Transverse colon (tissue), 4 donors: ENCODE data around the gene VNN1. TPM values are rescaled to one million over a fixed set of nuclear protein-coding genes. Genes with fewer than 3 reads are reported as not detected.

ENCODE experiments used
- DNase-seq: peaks from one replicate; pipeline ENCODE4 v3.0.0-alpha.2; 2019
- H3K27ac ChIP-seq, 4 donors: fragments of 200-600 bp; sonication (generic); 2 replicates each; pipeline ENCODE4 v1.5.1; 2016 to 2018; ENCODE audit warnings: inconsistent platforms in 4 of 4
- H3K27me3 ChIP-seq: fragments of 200-600 bp; sonication (generic); 2 replicates; pipeline ENCODE4 v1.5.1; 2017; ENCODE audit warnings: inconsistent platforms
- H3K36me3 ChIP-seq, 4 donors: fragments of 200-600 bp; sonication (generic); 2 replicates each; pipeline ENCODE4 v1.5.1; 2017 to 2019; ENCODE audit warnings: inconsistent platforms in 4 of 4
- H3K4me1 ChIP-seq, 4 donors: fragments of 200-600 bp; sonication (generic); 2 replicates each; pipeline ENCODE4 v1.5.1; 2017 to 2020; ENCODE audit warnings: inconsistent platforms in 4 of 4
- H3K4me3 ChIP-seq, 4 donors: fragments of 200-600 bp; sonication (generic); 1 replicate in 1 of 4; 2 replicates in 3 of 4; pipeline versions ENCODE4 v1.5.1 to v1.6.1; 2017 to 2019; ENCODE audit warnings: inconsistent platforms in 4 of 4
- H3K9me3 ChIP-seq, 2 donors: fragments of 200-600 bp; sonication (generic); 2 replicates each; pipeline ENCODE4 v1.5.1; 2017 to 2019; ENCODE audit warnings: inconsistent platforms in 2 of 2
- CTCF ChIP-seq, 5 experiments: fragments of 200-600 bp in 3 of 5; fragments of 450-650 bp in 2 of 5; sonication (generic) in 3 of 5; IDR thresholded peaks; 1 replicate in 2 of 5; 2 replicates in 3 of 5; pipeline ENCODE4 v1.5.1; 2016 to 2017; ENCODE audit warnings: antibody characterized with exemption in 5 of 5, inconsistent platforms in 3 of 5, mild to moderate bottlenecking in 2 of 5, moderate library complexity in 1 of 5
- EP300 ChIP-seq: sonication (generic); formaldehyde crosslinking; IDR thresholded peaks from one replicate; pipeline ENCODE4 v1.6.1; 2017; ENCODE audit warnings: antibody characterized with exemption, low read depth
- POLR2A ChIP-seq: fragments of 450-650 bp; IDR thresholded peaks from one replicate; pipeline ENCODE4 v1.6.1; 2016; ENCODE audit warnings: antibody characterized with exemption, mild to moderate bottlenecking, moderate library complexity
- POLR2AphosphoS5 ChIP-seq, 3 donors: sonication (generic); formaldehyde crosslinking; IDR thresholded peaks; one replicate each; pipeline ENCODE4 v1.6.1; 2016; ENCODE audit warnings: antibody characterized with exemption in 3 of 3
- WGBS, 2 donors: methylation state at CpG; one replicate each; pipeline ENCODE4 v1.1.5; 2018; ENCODE audit warnings: low coverage in 1 of 2; 5-methylcytosine and 5-hydroxymethylcytosine counted together
- in situ Hi-C, 4 donors: fragments of 200-750 bp; cut with MboI; loops; one replicate each; pipeline versions ENCODE4 v1.15.0 to v1.15.1; 2017; ENCODE audit warnings: low sequenced_read_pairs in 3 of 4, low pct_ligation_motif_present in 1 of 4, low pct_unique_long_range_greater_than_20kb in 1 of 4
- intact Hi-C: fragments of 100-400 bp; cut with DNase I; formaldehyde crosslinking; loops from one replicate; pipeline ENCODE4 v1.15.1; 2023; ENCODE audit warnings: low total_unique reads
- total RNA-seq, 4 donors: library from RNA; depleted of rRNA; stranded (reverse); fragments of >200 nt; gene quantifications; one replicate each; pipeline ENCODE4 v1.1.0, GENCODE V29; 2016

Gene VNN1
- total RNA-seq, 4 donors from 2014 or later, result 0.75 to 39.5 (median 2.1) TPM; not detected in 1

- no peak overlapping the region for H3K27ac ChIP-seq
- H3K4me3 ChIP-seq, result no peak overlapping the region
- intact Hi-C loops (no loop called here), in situ Hi-C loops (no loop called here)
- H3K4me1 ChIP-seq, result peaks cover 0 to 4% (median 0%) of the 10 kb centered on the region in 4 donors
- H3K36me3 ChIP-seq, result no peaks in the 10 kb centered on the region
- 72 to 87% methylated on average over 4 of the region's 4 CpGs for WGBS, 2 donors
- no peak for DNase-seq
- TF ChIP-seq CTCF (IDR thresholded peaks at IDR 0.05) (no peak), EP300 (no peak), POLR2AphosphoS5 (IDR thresholded peaks at IDR 0.05) (no peak), POLR2A (no peak)
- no peaks in the 10 kb centered on the region for H3K27me3 ChIP-seq
- no peaks in the 10 kb centered on the region for H3K9me3 ChIP-seq
Observed at GRCh38 chr6:132666118-132666517, 47.7 kb downstream of the VNN1 start.

GRCh38 chr6:132664309-132665034 is 49.4 kb downstream of the VNN1 start:
- no peaks in the 10 kb centered on the region for H3K27me3 ChIP-seq
- in situ Hi-C loops (no loop called here), intact Hi-C loops (no loop called here)
- no peaks in the 10 kb centered on the region for H3K9me3 ChIP-seq
- H3K4me1 ChIP-seq, result no peaks in the 10 kb centered on the region
- no peak for DNase-seq
- 95 to 100% methylated on average over 1 of the region's 1 CpG for WGBS, 2 donors
- H3K27ac ChIP-seq, result no peak overlapping the region
- no peaks in the 10 kb centered on the region for H3K36me3 ChIP-seq
- TF ChIP-seq EP300 (no peak), CTCF (IDR thresholded peaks at IDR 0.05) (no peak), POLR2AphosphoS5 (IDR thresholded peaks at IDR 0.05) (no peak), POLR2A (no peak)
- no peak overlapping the region for H3K4me3 ChIP-seq

- H3K4me3 ChIP-seq, result no peak overlapping the region
- no peak for DNase-seq
- TF ChIP-seq POLR2A (no peak), EP300 (no peak), POLR2AphosphoS5 (IDR thresholded peaks at IDR 0.05) (no peak), CTCF (IDR thresholded peaks at IDR 0.05) (no peak)
- in situ Hi-C loops (no loop called here), intact Hi-C loops (no loop called here)
- 83% methylated on average over 1 of the region's 1 CpG; no CpG with 5 or more reads in 1 of the 2 donors for WGBS, 2 donors
- H3K27ac ChIP-seq, result no peak overlapping the region
- no peaks in the 10 kb centered on the region for H3K4me1 ChIP-seq
- no peaks in the 10 kb centered on the region for H3K36me3 ChIP-seq
- no peaks in the 10 kb centered on the region for H3K9me3 ChIP-seq
- H3K27me3 ChIP-seq, result no peaks in the 10 kb centered on the region
Observed at GRCh38 chr6:132663661-132664060, 50.2 kb downstream of the VNN1 start.

GRCh38 chr6:132661906-132662305 is 51.9 kb downstream of the VNN1 start:
- no peak overlapping the region for H3K27ac ChIP-seq
- in situ Hi-C loops, result no loop called here
- TF ChIP-seq POLR2A (no peak), CTCF (IDR thresholded peaks at IDR 0.05) (no peak), EP300 (no peak), POLR2AphosphoS5 (IDR thresholded peaks at IDR 0.05) (no peak)

More at GRCh38 chr6:132661906-132662305, 51.9 kb downstream of the VNN1 start:
- intact Hi-C loops, result no loop called here
- no peaks in the 10 kb centered on the region for H3K36me3 ChIP-seq
- no peak for DNase-seq
- H3K4me1 ChIP-seq, result no peaks in the 10 kb centered on the region
- no peaks in the 10 kb centered on the region for H3K9me3 ChIP-seq
- H3K4me3 ChIP-seq, result no peak overlapping the region
- H3K27me3 ChIP-seq, result no peaks in the 10 kb centered on the region
- 68 to 80% methylated on average over 4 of the region's 4 CpGs for WGBS, 2 donors
